MM.1S (cell line): Measurements from ENCODE around the gene RBPMS2.
A peak's percentile ranks its signal among the peaks of the same experiment; 100 is the strongest.

Experiments used
- DNase-seq: peaks from one replicate; pipeline ENCODE4 v3.0.0-alpha.2; 2015
- H2AFZ ChIP-seq: fragments of 300-600 bp; sonication (generic); 2 replicates; pipeline ENCODE4 v1.6.0; 2016; ENCODE audit warnings: antibody characterized with exemption, low read length
- H3F3A ChIP-seq: fragments of 300-600 bp; sonication (generic); 2 replicates; pipeline ENCODE4 v1.6.1; 2016; ENCODE audit warnings: mild to moderate bottlenecking, antibody characterized with exemption, low read length, moderate library complexity, mixed read lengths; ENCODE audit not compliant: insufficient read depth
- H3K27ac ChIP-seq: fragments of 300-600 bp; sonication (generic); 2 replicates; pipeline ENCODE4 v1.5.1; 2016; ENCODE audit warnings: mild to moderate bottlenecking, low read length
- H3K27me3 ChIP-seq: fragments of 300-600 bp; sonication (generic); replicated peaks from 2 replicates; pipeline ENCODE4 v1.6.0; 2016; ENCODE audit warnings: low read length; ENCODE audit not compliant: insufficient read depth
- H3K36me3 ChIP-seq: fragments of 300-600 bp; sonication (generic); replicated peaks from 2 replicates; pipeline ENCODE4 v1.6.1; 2016; ENCODE audit warnings: mild to moderate bottlenecking, low read length, mixed read lengths; ENCODE audit not compliant: insufficient read depth
- H3K4me1 ChIP-seq: fragments of 300-600 bp; sonication (generic); 2 replicates; pipeline ENCODE4 v1.6.1; 2016; ENCODE audit warnings: low read length, mixed read lengths
- H3K4me2 ChIP-seq: fragments of 300-600 bp; sonication (generic); 2 replicates; pipeline ENCODE4 v1.6.0; 2016; ENCODE audit warnings: low read depth, low read length
- H3K4me3 ChIP-seq: fragments of 300-600 bp; sonication (generic); 2 replicates; pipeline ENCODE4 v1.5.1; 2016; ENCODE audit warnings: low read length, mixed read lengths
- H3K79me2 ChIP-seq: fragments of 300-600 bp; sonication (generic); 2 replicates; pipeline ENCODE4 v1.6.1; 2016; ENCODE audit warnings: mixed run types, low read length, mixed read lengths
- H3K9ac ChIP-seq: fragments of 300-600 bp; sonication (generic); 2 replicates; pipeline ENCODE4 v1.6.1; 2016; ENCODE audit warnings: low read length, mixed read lengths
- H3K9me2 ChIP-seq: fragments of 300-600 bp; sonication (generic); replicated peaks from 2 replicates; pipeline ENCODE4 v1.6.1; 2016; ENCODE audit warnings: mild to moderate bottlenecking, low read length, mixed read lengths; ENCODE audit not compliant: insufficient read depth
- H3K9me3 ChIP-seq: fragments of 300-600 bp; sonication (generic); replicated peaks from 2 replicates; pipeline ENCODE4 v1.6.1; 2016; ENCODE audit warnings: mild to moderate bottlenecking, low read length, mixed read lengths; ENCODE audit not compliant: insufficient read depth
- H4K20me1 ChIP-seq: fragments of 300-600 bp; sonication (generic); 2 replicates; pipeline ENCODE4 v1.6.1; 2016; ENCODE audit warnings: mild to moderate bottlenecking, low read length, moderate library complexity, mixed read lengths; ENCODE audit not compliant: insufficient read depth
- EZH2 ChIP-seq: fragments of 300-600 bp; sonication (generic); optimal IDR thresholded peaks from 2 replicates; pipeline ENCODE3; 2017; ENCODE audit warnings: low read depth, mild to moderate bottlenecking, antibody characterized with exemption, low read length, mixed read lengths
- EZH2phosphoT487 ChIP-seq: fragments of 300-600 bp; sonication (generic); IDR thresholded peaks from 2 replicates; pipeline ENCODE4 v1.6.1; 2018; ENCODE audit warnings: antibody characterized with exemption, low read length
- TF ChIP-seq, protein P1 (sequence below): fragments of 300-600 bp; sonication (generic); IDR thresholded peaks from 2 replicates; pipeline ENCODE4 v1.5.1; 2016; ENCODE audit warnings: antibody characterized with exemption, low read length, mixed read lengths

The RBPMS2 gene

DNA sequence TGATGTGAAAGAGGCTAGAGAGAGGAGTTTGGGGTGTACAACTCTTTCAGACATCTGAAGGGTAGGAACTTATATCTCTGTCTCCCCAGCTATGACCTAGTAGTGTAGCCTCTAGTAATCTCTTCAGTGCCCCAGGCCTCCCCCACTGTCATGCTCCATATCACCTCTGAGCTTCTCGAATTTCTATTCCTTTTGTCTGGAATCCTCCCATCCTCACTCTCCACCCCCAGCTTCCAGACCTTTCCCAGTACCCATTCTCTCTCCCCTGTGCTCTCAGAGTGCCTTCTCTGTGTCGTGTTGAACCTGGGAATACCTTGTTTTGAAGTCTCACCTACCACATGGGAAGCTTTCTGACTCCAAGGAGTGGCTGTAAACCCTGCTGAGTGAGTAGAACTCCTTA, 3.6 kb upstream of the RBPMS2 start:
- DNase-seq, result no peak
- Histone ChIP-seq H2AFZ (no peak overlapping the region), H3K9me3 (no peaks in the 10 kb centered on the region), H3K27ac (no peak overlapping the region), H3K36me3 (no peaks in the 10 kb centered on the region), H3F3A (no peaks in the 10 kb centered on the region), H4K20me1 (no peaks in the 10 kb centered on the region), H3K4me3 (no peak overlapping the region), H3K9ac (no peak overlapping the region), H3K4me2 (no peak overlapping the region), H3K27me3 (peaks cover 13% of the 10 kb centered on the region), H3K79me2 (no peaks in the 10 kb centered on the region), H3K4me1 (no peaks in the 10 kb centered on the region), H3K9me2 (no peaks in the 10 kb centered on the region)
- TF ChIP-seq, protein P1, sequence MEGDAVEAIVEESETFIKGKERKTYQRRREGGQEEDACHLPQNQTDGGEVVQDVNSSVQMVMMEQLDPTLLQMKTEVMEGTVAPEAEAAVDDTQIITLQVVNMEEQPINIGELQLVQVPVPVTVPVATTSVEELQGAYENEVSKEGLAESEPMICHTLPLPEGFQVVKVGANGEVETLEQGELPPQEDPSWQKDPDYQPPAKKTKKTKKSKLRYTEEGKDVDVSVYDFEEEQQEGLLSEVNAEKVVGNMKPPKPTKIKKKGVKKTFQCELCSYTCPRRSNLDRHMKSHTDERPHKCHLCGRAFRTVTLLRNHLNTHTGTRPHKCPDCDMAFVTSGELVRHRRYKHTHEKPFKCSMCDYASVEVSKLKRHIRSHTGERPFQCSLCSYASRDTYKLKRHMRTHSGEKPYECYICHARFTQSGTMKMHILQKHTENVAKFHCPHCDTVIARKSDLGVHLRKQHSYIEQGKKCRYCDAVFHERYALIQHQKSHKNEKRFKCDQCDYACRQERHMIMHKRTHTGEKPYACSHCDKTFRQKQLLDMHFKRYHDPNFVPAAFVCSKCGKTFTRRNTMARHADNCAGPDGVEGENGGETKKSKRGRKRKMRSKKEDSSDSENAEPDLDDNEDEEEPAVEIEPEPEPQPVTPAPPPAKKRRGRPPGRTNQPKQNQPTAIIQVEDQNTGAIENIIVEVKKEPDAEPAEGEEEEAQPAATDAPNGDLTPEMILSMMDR, result no peak
- TF ChIP-seq EZH2phosphoT487, result no peak
- no peak for TF ChIP-seq EZH2

DNA sequence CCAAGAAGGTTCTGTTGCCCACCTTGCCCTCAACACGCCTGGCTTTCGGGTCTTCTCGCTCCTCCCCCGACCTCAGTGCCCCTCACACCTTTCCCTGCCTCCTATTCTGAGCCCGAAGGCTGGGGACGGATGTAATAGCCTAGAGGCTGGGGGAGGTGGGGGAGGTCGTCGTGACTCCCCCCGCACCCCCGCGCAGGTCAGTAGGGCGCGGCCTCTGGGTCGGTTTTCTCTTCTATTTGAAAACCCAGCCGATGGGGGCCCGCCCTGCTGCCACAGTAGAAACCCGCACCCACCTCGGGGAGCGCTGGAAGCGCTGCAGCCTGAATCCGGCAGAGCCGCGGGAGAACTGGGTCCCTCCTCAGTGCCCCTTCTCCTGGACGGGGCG, 1.0 kb upstream of the RBPMS2 start:
- no peaks in the 10 kb centered on the region for H3K36me3 ChIP-seq
- no peak for DNase-seq
- H2AFZ ChIP-seq, result no peak overlapping the region

DNA sequence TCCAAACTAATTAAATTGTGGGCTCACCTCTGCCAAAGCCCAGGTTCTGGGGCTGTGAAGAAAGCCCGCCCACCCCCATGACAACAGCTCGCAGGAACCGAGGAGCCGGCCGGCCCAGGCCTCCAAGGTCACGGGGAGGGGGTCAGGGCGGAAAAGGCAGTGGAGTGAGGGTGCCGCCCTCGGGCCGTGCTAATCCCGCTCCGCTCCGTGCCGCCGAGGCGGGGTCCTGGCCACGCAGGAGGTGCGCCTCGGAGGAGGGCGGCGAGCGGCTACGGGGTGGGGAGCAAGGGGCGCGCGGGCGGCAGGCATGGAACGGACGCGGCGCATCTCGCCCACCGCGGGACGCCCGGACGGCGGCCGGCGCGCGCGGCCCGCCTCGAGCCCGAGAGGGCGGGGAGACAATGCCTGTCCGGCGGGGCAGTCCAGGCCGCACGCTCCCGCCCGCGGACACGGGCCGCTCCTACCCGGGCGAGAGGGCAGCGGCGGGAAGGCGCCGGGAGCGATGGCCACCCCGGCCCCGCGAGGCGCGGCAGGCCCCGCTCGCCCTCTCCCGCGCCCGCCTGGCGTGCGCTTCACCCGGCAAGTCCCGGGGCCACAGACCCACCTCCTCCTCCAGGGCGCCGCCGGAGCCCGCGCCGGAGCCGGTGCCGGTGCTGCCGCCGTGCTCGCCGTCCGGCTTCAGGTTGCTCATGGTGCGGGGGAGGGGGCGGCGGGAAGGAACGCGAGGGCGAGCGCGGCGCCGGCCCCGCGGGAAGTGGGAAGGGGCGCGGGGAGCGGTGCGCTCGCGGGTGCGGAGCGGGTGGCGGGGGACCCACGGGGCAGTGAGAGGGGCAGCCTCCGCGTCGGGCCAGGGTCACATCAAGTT, 528 bp downstream of the RBPMS2 start:
- TF ChIP-seq EZH2phosphoT487 (no peak), EZH2 (no peak)
- TF ChIP-seq, protein P1, result no peak
- no peaks in the 10 kb centered on the region for H4K20me1 ChIP-seq
- H3K4me3 ChIP-seq, result peak overlapping the region; percentile 22; the same call in 1 of the 2 replicates
- H3K27me3 ChIP-seq, result peaks cover 20% of the 10 kb centered on the region
- no peaks in the 10 kb centered on the region for H3K9me3 ChIP-seq
- no peaks in the 10 kb centered on the region for H3K79me2 ChIP-seq
- no peak overlapping the region for H3K27ac ChIP-seq
- DNase-seq, result no peak
- no peak overlapping the region for H3K9ac ChIP-seq
- H3K4me1 ChIP-seq, result no peaks in the 10 kb centered on the region
- H2AFZ ChIP-seq, result no peak overlapping the region
- H3K36me3 ChIP-seq, result no peaks in the 10 kb centered on the region
- no peaks in the 10 kb centered on the region for H3K9me2 ChIP-seq
- H3F3A ChIP-seq, result no peaks in the 10 kb centered on the region
- peak overlapping the region; percentile 18; the same call in 1 of the 2 replicates for H3K4me2 ChIP-seq

More for the DNA sequence above, 1.0 kb upstream of the RBPMS2 start:
- no peak overlapping the region for H3K4me2 ChIP-seq
- no peaks in the 10 kb centered on the region for H3K4me1 ChIP-seq
- H4K20me1 ChIP-seq, result no peaks in the 10 kb centered on the region
- no peak overlapping the region for H3K9ac ChIP-seq
- no peaks in the 10 kb centered on the region for H3F3A ChIP-seq
- H3K79me2 ChIP-seq, result no peaks in the 10 kb centered on the region
- TF ChIP-seq EZH2 (no peak), EZH2phosphoT487 (no peak)
- TF ChIP-seq, protein P1, result no peak
- H3K9me3 ChIP-seq, result no peaks in the 10 kb centered on the region
- H3K4me3 ChIP-seq, result no peak overlapping the region
- H3K9me2 ChIP-seq, result no peaks in the 10 kb centered on the region
- peaks cover 20% of the 10 kb centered on the region for H3K27me3 ChIP-seq
- H3K27ac ChIP-seq, result no peak overlapping the region
